GM18502 (cell line): ENCODE measurements around the gene KRTAP17-1.
"Not testable (repeated sequence)": the region's sequence is repeated elsewhere in the genome, so short reads cannot be mapped to it uniquely, and the experiment has no call there.

Experiments
- ATAC-seq: cut with Tn5 transposase; IDR thresholded peaks from one replicate; pipeline ENCODE4 v1.9.1; 2021; ENCODE audit warnings: mild to moderate bottlenecking; ENCODE audit not compliant: unreplicated experiment, poor library complexity

Gene KRTAP17-1

GRCh38 chr17:41315204-41315794 lies at the start of gene KRTAP17-1:
Gene KRTAP17-1, minus strand, starts transcription at chr17:41315710. Its CDS starts 60 bp downstream, at chr17:41315650.
- ATAC-seq: no peak

GRCh38 chr17:41363881-41364280 lies 48.4 kb upstream of the KRTAP17-1 start:
- ATAC-seq: no peak

GRCh38 chr17:41360296-41360995 lies 44.9 kb upstream of the KRTAP17-1 start:
- ATAC-seq: no peak

- ATAC-seq: no peak
Observed at GRCh38 chr17:41354536-41354935, 39.0 kb upstream of the KRTAP17-1 start.

- ATAC-seq: no peak
Observed at GRCh38 chr17:41352597-41353366, 37.3 kb upstream of the KRTAP17-1 start.

- ATAC-seq: no peak
Observed at GRCh38 chr17:41351177-41351576, 35.7 kb upstream of the KRTAP17-1 start.

GRCh38 chr17:41350381-41350878 lies 34.9 kb upstream of the KRTAP17-1 start, which contains the start of gene KRT33A:
Gene KRT33A, minus strand, starts transcription at chr17:41350828. Its CDS starts 61 bp downstream, at chr17:41350767.
- not testable (repeated sequence) for ATAC-seq

- ATAC-seq: no peak
Observed at GRCh38 chr17:41347869-41348760, 32.6 kb upstream of the KRTAP17-1 start.

GRCh38 chr17:41346421-41346820 lies 30.9 kb upstream of the KRTAP17-1 start:
- not testable (repeated sequence) for ATAC-seq

- no peak for ATAC-seq
Observed at GRCh38 chr17:41345992-41346391, 30.5 kb upstream of the KRTAP17-1 start.

- ATAC-seq: no peak
Observed at GRCh38 chr17:41343029-41343428, 27.5 kb upstream of the KRTAP17-1 start.

- ATAC-seq: no peak
Observed at GRCh38 chr17:41340934-41341861, 25.7 kb upstream of the KRTAP17-1 start.

GRCh38 chr17:41340494-41340893 lies 25.0 kb upstream of the KRTAP17-1 start:
- ATAC-seq: no peak

GRCh38 chr17:41339571-41340172 lies 24.2 kb upstream of the KRTAP17-1 start:
- no peak for ATAC-seq

GRCh38 chr17:41338961-41339485 lies 23.5 kb upstream of the KRTAP17-1 start:
- ATAC-seq: no peak

- ATAC-seq: no peak
Observed at GRCh38 chr17:41335747-41336146, 20.2 kb upstream of the KRTAP17-1 start.

GRCh38 chr17:41334385-41335305 lies 19.1 kb upstream of the KRTAP17-1 start:
- ATAC-seq: no peak
